NB4 (cell line): ENCODE measurements around the gene SH3PXD2A.

Source experiments
- POLR2A ChIP-seq: IDR thresholded peaks from 2 replicates; pipeline ENCODE4 v1.6.1; 2011; ENCODE audit warnings: mild to moderate bottlenecking; ENCODE audit not compliant: insufficient read length; ENCODE audit errors: extremely low read depth
- TF ChIP-seq, protein P1 (sequence below): IDR thresholded peaks from one replicate; pipeline ENCODE4 v1.5.1; 2012; ENCODE audit warnings: low read depth, low read length

DNA sequence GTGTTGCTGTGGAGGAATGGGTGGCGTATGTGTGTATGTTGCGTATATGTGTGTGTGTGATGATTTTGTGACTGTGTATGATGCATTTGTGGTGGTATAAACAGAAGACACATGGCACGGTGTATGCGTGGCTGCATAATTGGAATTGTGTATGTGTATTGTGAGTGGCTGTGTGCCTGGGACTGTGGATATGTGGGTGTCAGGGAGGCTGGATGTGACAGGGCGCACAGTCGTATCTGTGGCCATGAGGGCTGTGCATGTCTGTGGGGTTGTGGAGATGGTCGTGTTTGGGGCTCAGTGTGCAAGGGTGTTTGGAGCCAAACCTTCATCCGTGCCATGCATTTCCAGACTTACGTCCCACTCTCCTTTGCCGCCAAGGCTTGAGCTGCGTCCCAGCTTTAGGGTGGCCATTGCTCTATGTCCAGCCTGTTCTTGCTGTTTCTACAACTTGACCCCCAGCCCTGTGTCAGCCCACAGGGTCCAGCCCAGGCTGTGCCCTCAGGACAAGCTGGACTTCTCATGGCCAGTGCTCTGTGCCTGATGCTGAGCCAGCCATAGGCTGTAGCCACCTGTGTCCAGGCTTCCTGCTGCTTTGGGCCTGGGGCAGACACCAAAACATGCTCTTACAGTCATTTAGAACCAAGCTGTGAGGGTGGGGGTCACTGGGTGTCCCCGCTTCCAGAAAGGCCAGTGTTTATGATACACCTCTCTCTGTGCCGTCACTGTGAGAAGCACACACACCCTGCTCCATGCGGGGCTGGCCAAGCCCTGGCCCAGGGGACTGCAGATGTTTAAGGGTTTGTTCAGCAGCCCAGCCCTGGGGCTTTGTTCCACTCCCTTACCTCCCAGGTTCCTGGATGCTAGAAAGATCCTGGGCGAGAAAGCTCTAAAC lies 234.2 kb downstream of the SH3PXD2A start:
- no peak for TF ChIP-seq POLR2A
- TF ChIP-seq, protein P1, sequence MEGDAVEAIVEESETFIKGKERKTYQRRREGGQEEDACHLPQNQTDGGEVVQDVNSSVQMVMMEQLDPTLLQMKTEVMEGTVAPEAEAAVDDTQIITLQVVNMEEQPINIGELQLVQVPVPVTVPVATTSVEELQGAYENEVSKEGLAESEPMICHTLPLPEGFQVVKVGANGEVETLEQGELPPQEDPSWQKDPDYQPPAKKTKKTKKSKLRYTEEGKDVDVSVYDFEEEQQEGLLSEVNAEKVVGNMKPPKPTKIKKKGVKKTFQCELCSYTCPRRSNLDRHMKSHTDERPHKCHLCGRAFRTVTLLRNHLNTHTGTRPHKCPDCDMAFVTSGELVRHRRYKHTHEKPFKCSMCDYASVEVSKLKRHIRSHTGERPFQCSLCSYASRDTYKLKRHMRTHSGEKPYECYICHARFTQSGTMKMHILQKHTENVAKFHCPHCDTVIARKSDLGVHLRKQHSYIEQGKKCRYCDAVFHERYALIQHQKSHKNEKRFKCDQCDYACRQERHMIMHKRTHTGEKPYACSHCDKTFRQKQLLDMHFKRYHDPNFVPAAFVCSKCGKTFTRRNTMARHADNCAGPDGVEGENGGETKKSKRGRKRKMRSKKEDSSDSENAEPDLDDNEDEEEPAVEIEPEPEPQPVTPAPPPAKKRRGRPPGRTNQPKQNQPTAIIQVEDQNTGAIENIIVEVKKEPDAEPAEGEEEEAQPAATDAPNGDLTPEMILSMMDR = no peak
